ENCODE results near the gene PRKN.

The PRKN gene

DNA sequence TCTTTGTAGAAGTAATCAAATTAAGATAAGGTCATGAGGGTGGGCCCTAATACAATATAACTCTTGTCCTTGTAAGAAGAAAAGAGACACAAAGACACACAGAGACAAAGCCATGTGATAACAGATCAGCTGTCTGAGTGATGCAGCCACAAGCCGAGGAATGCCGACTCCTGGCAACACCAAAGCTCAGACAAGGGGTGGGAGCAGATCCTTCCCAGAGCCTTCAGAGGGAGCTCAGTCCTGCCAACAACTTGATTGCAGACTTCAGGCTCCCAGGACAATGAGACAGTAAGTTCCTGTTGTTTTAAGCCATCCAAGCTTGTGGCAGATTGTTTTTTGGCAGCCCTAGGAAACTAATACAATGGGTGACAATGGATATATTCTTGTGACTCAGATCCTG is 1128.7 kb downstream of the PRKN start:
- TF ChIP-seq, protein P1, sequence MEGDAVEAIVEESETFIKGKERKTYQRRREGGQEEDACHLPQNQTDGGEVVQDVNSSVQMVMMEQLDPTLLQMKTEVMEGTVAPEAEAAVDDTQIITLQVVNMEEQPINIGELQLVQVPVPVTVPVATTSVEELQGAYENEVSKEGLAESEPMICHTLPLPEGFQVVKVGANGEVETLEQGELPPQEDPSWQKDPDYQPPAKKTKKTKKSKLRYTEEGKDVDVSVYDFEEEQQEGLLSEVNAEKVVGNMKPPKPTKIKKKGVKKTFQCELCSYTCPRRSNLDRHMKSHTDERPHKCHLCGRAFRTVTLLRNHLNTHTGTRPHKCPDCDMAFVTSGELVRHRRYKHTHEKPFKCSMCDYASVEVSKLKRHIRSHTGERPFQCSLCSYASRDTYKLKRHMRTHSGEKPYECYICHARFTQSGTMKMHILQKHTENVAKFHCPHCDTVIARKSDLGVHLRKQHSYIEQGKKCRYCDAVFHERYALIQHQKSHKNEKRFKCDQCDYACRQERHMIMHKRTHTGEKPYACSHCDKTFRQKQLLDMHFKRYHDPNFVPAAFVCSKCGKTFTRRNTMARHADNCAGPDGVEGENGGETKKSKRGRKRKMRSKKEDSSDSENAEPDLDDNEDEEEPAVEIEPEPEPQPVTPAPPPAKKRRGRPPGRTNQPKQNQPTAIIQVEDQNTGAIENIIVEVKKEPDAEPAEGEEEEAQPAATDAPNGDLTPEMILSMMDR (IDR thresholded peaks at IDR 0.05; ENCODE audit: low read depth, low read length): no peak
- H3K4me3 ChIP-seq (ENCODE audit: low read depth, low read length): no peak overlapping the region
- in situ Hi-C loops (cut with HindIII; ENCODE audit: low sequenced_read_pairs): no loop called here
- no peak for DNase-seq (ENCODE audit: low read depth, low spot score)

DNA sequence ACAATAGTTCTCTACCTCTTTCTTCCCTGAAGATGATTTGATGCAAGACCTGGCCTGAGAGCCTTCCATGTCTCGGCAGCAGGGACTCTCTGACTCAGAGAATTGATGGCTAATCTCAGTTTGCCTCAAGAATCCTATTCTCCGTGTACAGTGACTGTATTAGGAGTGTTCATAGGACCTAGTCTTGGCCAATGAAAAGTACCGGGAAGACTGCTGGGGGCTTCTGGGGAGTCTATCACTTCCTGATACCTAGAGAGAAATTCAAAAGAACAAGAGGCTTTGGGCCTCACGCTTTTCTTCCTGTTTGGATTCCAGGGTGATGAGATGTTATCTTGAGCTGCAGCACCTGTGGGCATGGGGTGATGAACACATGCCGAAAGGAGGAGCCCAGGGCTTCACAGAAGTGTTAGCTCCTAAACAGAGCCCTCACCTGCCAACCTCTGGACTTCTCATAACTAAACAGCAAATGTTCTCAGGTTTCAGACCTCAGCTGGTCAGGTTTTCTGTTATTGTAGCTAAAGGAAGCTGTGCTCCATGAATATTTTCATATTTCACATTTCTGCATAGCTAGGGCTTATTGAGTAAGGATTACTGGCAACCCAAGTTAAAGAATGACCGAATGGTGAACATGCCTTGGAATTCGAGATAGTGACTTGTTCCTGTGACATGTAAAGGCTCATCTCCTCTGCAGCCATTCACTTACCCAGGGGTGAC is 1130.6 kb downstream of the PRKN start:
- TF ChIP-seq, protein P1 (IDR thresholded peaks at IDR 0.05; ENCODE audit: low read depth, low read length): no peak
- in situ Hi-C loops (cut with HindIII; ENCODE audit: low sequenced_read_pairs): no loop called here
- no peak for DNase-seq (ENCODE audit: low read depth, low spot score)
- no peak overlapping the region for H3K4me3 ChIP-seq (ENCODE audit: low read depth, low read length)

DNA sequence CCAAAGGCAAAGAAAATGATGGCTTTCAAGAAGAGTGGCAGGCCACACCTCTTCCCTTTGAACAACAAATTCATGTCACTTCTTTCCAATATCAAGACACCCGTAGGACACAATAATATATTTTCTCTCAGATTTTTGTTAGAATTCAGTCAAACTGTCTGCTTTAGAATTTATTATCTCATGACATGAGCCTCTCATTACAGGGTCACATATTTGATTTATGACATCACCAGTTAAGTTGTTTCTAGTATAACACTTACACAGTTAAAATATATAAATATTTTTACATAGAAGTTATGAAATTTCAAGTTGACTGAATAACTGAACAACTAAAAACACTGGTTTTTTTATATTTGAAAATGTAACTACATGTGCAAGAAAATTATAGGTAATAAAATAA is 1133.2 kb downstream of the PRKN start:
- TF ChIP-seq, protein P1 (IDR thresholded peaks at IDR 0.05; ENCODE audit: low read depth, low read length): no peak
- in situ Hi-C loops (cut with HindIII; ENCODE audit: low sequenced_read_pairs): no loop called here
- no peak for DNase-seq (ENCODE audit: low read depth, low spot score)
- H3K4me3 ChIP-seq (ENCODE audit: low read depth, low read length): no peak overlapping the region

DNA sequence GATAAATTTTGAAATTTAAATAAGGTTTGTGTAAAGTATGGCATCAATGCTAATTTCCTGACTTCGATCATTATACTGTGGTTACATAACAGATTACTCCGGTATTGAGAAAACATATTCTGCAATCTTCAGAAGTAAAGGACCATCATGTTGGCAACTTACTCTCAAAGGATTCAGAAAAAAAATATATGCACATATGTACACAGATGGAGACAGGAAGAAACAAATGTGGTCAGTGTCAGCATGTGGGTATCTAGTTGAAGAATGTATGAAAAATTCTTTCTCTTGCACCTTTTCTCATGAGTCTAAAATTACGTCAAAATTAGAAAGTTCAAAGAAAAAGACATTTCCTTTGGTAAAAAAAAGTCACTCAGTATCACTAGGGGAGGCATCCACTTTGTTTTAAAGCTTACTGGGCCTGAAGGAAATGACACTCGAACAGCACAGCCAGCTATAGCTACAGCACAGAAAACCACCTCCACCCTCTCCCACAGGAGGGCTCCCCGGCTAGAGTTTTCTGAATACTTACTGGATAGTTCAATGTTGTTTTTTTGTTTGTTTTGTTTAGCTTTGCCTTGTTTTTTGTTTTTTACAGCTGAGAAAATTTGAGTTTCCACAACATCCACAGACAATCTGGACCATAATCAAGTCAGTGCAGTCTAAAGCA is 1136.5 kb downstream of the PRKN start:
- H3K4me3 ChIP-seq (ENCODE audit: low read depth, low read length): no peak overlapping the region
- TF ChIP-seq, protein P1 (IDR thresholded peaks at IDR 0.05; ENCODE audit: low read depth, low read length): no peak
- no peak for DNase-seq (ENCODE audit: low read depth, low spot score)
- in situ Hi-C loops (cut with HindIII; ENCODE audit: low sequenced_read_pairs): no loop called here

DNA sequence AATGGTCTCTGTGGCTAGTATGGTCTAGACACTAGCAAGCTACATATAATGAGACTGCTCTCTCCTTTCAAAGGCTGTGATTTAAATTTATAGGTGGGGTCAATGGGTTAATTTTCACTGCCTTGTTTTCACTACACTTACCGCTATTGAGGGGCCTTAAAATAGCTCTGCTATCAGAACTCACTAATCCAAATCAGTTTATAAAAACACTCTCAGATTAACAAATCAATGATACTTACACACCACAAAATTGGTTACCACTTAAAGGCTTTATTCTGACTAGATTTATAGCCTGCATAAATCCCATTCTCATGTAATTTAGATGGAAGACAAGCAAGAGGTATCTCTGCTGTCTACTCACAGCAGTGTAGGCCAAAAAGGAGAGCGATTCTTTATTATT is 1140.7 kb downstream of the PRKN start:
- TF ChIP-seq, protein P1 (IDR thresholded peaks at IDR 0.05; ENCODE audit: low read depth, low read length): no peak
- in situ Hi-C loops (cut with HindIII; ENCODE audit: low sequenced_read_pairs): no loop called here
- no peak for DNase-seq (ENCODE audit: low read depth, low spot score)
- H3K4me3 ChIP-seq (ENCODE audit: low read depth, low read length): no peak overlapping the region

DNA sequence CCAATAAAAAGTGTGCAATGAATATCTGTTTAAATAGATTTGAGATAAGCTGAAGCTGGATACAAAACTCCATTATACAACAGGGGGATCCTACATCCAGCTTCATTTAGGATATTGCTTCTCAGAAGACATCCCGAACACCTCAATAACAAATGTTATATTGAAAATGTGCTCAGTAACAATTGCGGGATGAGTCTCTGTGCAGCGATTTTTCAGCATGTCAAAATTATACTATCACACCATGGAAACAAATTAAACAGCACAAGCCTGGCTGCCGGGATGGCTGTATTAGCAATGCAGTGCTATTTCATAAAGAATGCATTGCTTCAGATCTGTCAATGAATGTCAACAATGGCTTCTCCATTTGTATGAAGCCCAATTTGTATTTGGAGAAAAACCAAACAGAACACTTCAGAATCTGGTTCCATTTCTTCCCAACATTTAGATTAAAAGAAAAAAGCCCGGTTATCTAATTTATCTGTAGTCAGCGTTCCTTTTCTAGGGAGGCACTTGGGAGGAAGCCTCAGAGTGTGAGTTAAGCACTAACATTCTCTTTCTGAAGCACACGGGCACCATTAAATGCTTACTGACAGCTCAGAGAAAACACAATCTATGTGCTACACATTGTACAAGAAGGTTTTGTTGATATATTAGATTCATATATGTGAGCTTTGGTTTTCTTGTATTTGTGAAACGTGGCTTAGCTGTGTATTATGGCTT is 1142.8 kb downstream of the PRKN start:
- in situ Hi-C loops (cut with HindIII; ENCODE audit: low sequenced_read_pairs): no loop called here
- TF ChIP-seq, protein P1 (IDR thresholded peaks at IDR 0.05; ENCODE audit: low read depth, low read length): no peak
- no peak overlapping the region for H3K4me3 ChIP-seq (ENCODE audit: low read depth, low read length)
- DNase-seq (ENCODE audit: low read depth, low spot score): no peak

All from astrocyte of the spinal cord (primary cell).